Fibroblast of skin of abdomen (primary cell): ENCODE results near the gene EPHA8.

Experiments used
- DNase-seq: peaks from one replicate; pipeline ENCODE4 v3.0.0-alpha.2; 2013

The EPHA8 gene

DNA sequence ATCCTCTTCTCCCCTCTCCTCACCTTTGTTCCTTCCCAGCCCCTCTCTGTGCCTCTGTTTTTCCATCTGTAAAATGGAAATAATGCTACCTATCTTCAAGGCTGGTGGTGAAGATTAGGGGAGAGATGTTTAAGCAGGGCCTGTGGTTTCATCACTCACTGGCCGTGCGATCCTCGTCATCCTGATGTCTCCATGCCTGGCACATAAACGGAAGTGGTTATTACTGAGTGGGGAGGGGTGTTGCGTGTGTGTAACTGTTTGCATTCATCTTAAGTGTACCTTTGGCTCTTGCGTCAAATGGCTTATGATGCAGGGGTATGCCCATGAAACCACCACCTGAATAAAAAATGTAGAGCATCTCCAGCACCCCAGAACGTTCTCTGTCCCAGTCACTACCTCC lies 56.0 kb downstream of the EPHA8 start:
- DNase-seq, result no peak

DNA sequence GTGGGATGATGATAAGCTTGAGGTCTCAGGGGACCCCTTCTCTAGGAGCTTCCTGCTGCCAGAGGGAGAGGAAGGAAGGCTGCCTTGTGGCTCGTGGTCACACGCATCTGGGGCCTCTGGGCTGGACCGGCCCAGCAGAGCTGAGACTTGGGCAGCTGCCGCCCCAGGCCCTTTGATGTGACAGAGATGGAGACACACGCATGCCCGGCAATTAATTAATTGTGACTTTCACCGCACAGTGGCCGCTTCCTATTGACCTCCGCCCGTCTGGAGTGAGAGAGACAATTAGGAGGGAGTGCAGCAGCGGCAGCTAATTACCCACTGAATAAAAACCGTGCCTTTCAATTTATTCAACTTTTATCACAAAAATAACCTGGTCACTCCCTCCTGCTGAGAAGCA lies 56.5 kb downstream of the EPHA8 start:
- no peak for DNase-seq

DNA sequence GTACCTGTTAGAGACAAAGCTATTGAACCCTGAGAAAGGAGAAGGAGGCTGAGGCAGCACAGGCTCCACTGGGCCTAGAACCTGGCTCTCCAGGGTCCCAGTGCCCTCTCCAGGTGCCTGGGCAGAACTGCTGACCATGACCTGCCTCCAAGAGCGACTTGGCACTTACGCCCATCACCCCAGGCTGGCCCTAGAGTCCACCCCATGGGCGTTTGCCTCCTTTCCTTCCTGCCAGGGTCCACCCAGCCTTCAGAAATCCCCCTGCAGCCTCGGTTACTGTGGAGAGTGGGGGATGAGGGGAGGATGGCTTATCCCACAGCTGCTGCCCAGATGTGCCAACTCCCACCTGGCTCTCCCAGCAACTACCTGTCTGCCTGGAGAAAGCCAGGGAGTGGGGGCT lies 58.5 kb downstream of the EPHA8 start:
- no peak for DNase-seq

DNA sequence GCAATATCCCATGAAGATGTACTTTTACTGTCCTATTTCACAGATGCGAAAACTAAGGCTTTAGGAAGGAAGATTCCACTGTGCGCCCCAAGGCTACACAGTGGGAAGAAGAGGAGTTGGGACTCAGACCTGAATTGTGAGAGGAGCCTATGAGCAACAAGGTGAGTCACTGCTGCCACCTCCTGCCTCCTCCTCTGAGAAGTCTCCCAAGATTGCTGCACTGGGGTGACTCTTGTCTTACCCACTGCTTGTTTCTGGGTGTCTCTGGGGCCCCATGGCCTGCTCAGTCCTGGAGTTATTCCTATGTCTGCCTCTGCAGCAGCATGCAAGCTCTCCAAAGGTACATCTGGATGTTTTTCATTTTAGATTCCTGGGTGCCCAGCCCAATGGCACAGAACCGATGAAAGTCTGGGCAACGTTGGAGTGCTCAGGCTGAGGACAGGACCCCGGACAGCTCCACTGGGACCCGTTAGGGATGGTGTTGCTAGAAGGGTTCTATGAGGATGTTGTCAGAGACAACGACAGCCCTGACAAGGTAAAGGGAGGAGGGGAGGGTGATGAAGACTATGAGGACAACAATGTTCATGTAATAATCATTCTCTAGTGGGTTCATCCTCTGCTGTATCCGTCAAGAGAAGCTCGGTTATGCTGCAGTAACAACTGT lies 62.1 kb downstream of the EPHA8 start:
- peak; percentile 10 for DNase-seq

DNA sequence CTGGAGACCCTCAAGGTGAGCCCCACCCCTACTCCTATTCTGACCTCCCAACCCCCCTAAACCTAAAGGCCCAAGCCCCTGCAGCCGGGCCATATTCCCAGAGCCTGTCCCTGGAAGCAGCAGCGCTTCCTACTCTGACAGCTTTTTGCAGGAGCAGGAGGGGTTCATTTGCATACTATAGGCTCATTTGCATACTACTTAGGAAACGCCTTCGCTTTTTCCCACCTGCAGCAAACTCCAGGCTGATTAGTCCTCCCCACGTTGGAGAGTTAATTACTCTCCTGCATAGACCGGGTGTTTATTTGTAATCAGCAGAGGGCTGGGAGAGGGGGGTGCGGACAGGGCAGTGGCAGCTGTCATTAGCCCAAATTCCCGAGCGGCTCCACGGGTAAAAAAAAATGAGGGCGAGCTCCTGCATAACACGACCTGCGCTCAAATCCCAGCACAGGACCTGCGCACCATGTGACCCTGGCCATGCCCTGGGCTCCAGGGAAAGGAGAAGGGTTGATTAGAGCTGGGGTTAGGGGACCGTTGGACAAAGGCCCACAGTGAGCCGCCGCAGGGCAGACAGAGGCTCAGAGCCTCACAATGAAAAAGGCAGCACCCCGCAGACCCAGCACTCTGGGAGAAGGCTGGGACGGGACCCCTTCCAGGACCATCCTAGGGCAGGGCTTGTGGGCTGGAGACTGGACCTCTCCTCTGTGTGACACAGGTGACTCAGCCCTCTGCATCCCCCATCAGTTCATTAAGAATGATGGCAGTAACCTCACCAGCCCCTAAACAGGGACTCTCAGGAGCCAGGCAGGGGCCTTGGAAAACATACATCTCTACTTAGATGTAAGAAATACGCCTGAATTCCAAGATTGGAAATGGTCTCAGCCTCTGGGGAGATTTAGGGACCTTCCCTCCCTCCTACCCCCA lies 63.2 kb downstream of the EPHA8 start:
- DNase-seq, result no peak

DNA sequence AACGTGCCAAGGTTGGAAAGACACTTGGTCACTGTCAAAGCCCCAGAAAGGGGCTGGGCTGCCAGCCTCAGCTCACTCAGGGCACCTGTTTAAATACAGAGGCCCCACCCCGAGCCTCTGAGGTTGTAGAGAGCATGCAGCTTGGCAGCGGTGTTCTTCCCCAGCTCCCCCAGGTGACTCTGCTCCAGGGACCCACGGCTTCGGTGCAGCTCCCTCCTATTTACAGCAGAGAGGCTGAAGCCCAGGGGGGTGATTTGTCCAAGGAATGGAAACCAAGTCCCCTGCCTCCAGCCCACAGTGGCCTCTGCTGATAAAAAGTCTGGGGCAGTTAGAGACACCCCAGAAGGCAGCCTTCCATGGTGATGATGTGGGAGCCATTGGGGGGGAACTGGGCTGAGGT lies 64.0 kb downstream of the EPHA8 start:
- no peak for DNase-seq

DNA sequence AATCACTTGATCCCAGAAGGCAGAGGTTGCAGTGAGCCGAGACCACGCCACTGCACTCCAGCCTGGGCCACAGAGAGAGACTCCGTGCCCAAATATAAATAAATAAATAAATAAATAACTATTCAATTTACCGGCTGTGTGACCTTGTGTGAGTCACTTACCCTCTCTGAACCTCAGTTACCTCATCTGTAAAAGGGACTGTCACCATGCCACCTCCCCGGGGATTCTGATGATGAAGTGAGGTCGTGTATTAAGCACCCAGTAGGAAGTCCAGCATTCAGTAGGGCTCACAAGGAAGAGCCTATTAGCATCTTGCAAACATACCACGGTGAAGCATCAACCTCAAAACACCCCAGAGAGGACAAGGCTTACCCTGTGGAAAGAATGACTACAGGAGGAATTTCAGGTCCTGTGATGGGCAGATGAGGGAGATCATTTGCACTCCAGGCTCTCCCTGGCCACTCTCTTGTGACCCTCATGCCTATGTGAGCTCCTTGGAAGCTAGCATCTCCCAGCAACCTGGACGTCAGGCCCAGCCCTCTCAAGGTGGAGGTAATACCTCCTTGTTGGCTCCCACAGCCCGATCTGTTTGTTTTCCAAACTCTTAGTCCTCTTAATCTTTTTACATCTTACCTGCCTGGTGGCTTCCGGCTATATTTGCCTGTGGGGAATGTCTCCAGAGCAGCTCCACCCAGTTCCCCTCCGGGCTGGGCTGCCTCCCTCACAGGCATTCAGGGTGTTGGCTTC lies 65.6 kb downstream of the EPHA8 start:
- DNase-seq, result no peak

DNA sequence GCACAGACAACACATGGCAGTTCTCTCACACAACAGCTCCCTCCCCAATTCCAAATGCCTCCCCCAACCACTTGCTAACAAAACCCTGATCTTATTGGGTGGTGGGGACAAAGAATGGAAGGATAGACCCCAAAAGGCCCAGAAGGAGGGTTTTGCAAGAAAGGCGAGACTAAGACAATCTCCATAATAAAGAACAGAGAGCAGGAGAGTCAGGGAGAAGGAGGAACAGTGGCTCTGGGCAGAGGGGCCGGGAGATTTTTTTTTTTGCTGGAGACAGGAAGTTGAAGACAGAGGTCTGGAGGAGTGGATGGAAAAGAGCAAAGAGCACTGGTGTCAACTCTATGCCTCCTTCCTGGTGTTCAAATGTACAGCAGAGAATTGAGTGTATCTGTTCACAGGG lies 66.6 kb downstream of the EPHA8 start:
- no peak for DNase-seq

DNA sequence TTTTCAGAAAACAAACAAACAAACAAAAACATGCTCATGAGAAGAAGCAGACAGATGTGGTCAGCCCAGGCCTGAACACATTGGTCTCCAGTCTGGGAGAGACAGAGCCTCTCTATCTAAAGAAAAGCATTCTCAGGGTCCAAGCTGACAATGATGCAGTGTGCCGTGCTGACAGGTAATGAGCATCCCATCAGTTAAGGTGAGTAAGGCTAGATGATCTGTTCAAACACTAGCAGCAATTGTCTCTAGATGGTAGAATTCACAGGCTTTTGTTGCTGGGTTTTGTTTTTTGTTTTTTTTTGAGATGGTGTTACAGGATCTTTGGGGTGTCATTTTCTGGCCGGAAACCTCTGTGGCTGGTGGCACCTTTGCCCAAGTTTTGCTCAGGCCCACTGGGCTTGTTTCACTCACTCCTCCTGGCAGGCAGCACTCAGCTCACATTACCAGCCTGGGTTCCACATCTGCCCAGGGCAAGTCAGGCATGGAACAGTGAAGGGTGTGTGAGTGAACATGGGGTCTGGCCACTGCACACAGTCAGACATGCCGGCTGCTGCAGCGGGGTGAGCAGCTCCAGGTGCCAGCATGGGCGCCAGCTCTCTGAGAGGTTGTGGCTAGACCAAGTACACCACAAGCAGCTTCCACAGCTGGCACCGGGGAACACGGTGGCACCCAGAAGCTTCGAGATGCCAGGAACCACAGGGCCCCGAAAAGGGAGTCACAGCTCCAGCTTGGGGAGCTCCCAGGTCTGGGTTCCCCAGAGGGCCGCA lies 70.6 kb downstream of the EPHA8 start:
- DNase-seq, result no peak

DNA sequence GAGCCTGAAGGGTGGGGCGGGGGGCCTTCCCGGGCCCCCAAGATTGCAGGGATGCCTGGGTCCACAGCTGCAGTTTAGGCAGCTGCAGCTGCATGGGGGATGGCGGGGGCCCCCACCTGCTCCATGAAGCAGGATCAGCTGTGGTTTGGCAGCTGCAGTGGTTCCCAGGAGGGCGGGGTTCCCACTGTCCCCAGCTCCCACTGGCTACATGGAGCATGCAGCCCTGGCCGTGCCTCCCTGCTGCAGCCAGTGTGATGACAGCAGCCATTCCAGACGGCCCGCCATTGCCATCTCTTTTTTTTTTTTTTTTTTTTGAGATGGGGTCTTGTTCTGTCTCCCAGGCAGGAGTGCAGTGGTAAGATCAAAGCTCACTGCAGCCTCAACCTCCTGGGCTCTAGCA lies 72.1 kb downstream of the EPHA8 start:
- DNase-seq, result no peak

DNA sequence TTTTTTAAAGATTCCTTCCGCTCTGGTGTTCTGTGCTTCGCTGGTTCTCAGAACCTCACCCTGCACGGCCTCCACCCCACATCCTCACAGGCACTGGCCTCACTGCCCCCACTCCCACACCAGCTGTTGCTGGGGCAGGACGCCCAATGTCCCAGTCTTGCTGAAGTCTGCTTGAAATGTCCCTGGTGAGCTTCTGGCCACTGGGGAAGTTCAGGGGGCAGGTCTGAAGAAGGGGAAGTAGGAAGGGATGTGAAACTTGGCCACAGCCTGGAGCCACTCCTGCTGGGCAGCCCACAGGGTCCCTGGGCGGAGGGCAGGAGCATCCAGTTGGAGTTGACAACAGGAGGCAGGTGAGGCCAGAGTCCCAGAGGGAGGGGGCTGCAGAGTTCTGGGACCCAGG lies 73.1 kb downstream of the EPHA8 start, which contains the start of gene C1QA:
Gene C1QA, plus strand, starts transcription at position 276 of the 400 bp plus-strand sequence. CDS start 989 bp downstream, outside the sequence.
- no peak for DNase-seq

DNA sequence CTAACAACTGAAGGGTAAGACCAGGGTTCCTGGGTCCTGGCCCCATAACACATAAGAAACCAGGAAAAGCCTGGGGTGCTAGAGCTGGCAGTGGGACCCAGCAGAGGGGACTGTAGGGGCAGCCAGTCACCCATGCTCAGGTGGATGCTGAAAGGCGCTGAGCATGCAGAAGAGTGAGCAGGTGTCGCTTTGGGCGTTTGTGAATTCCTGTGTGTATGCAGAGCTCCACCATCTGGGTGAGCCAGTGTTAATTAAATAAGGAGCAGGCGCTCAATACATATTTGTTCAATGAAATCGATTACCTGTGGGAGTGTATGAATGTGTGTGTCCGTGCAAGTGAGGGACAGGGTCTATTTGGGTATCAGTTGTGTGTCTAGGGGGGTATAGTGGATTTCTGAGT lies 73.6 kb downstream of the EPHA8 start:
- DNase-seq, result no peak

DNA sequence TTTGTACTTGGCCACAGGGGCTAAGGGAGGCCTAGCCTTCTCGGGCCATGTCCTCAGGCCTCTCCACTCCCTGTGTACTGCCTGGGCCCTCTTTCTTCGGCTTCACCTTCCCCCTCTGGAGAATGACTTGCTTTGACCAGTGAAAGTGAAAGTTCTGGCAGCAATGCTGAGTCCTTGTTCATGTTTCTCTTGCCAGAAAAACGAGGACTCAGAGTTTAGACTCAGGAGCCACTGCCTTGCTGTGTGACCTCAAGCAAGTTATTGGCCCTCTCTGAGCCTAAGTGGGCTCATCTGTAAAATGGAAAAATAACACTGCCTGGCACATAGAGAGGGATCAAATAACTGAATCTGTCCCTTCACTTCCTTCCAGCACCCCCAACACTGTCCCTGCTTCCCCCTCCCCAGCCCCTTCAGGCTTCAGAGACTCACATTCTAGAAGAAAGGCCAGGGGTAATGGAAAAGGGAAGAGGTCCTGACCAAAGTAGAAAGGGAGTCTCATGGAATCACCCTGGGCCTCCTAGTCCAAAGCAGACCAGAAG lies 74.7 kb downstream of the EPHA8 start:
- DNase-seq, result no peak

DNA sequence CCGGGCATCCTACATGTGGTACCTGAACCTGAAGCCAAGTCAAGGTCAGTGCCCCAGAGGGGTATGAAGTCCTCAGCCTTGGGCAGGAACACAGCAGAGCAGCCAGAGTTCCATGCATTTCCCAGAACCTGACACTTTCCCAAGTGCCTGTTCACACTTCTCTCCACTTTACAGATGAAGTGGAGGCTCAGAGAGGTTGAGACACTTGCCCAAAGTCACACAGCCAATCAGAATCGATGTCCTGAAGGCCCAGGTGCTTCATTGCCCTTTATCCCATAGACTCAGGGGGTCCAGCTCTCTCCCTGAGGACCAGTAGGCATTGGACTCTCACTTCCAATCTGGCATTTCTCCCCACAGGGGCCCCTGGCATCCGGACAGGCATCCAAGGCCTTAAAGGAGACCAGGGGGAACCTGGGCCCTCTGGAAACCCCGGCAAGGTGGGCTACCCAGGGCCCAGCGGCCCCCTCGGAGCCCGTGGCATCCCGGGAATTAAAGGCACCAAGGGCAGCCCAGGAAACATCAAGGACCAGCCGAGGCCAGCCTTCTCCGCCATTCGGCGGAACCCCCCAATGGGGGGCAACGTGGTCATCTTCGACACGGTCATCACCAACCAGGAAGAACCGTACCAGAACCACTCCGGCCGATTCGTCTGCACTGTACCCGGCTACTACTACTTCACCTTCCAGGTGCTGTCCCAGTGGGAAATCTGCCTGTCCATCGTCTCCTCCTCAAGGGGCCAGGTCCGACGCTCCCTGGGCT lies 75.4 kb downstream of the EPHA8 start:
- no peak for DNase-seq

DNA sequence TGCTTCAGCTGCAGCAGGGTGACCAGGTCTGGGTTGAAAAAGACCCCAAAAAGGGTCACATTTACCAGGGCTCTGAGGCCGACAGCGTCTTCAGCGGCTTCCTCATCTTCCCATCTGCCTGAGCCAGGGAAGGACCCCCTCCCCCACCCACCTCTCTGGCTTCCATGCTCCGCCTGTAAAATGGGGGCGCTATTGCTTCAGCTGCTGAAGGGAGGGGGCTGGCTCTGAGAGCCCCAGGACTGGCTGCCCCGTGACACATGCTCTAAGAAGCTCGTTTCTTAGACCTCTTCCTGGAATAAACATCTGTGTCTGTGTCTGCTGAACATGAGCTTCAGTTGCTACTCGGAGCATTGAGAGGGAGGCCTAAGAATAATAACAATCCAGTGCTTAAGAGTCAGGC lies 76.0 kb downstream of the EPHA8 start:
- DNase-seq, result peak; percentile 79

DNA sequence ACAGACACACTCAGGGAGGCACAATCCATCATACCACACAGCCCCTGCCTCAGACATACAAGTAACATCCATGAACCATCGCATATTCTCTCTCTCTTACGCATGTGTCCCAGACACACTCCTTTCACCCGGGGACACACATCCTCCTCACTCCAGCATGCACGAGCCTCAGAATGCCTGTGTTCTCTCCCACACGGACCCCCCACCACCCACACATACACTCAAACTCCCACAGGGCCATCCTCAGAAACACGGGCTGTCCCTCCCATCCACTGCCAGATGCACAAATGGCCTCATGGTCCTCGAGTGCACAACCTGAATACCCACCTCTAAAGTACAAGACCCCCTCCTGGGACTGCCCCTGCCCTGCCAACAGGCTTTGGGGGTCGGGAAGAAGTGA lies 78.0 kb downstream of the EPHA8 start:
- no peak for DNase-seq

DNA sequence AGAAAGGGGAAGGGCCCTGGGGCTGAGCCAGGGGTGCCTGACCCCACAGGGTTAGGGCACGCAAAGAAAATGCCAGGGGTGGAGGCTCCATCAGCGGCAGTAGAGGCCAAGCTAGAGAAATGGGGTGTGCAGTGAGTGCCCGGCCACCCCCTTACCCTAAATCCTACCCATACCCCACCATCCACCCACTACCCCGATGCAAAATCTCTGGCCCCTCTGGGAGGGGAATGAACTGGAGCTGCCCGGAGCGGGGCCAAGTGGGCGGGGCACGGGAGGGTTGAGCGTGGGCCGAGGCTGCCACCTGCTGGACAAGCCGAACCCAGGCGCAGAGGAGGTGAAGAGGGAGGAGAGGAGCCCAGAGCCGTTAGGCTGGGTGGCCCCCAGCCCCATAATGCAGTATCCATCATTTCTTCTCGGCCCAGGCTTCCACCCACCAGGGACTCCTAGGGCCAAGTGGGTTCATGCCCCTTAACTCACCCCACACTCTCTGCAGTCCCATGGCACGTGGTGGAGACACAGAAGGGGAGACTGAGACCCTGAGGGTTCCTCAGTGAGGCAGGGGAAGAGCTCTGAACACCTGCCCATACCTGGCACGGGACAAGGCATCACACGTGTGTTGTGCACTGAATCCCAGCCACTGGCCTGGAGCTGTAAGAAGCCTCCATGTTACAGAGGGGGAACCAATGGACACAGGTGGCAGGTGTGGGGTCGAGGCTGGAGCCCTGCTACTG lies 78.8 kb downstream of the EPHA8 start:
- DNase-seq, result peak; percentile 45

DNA sequence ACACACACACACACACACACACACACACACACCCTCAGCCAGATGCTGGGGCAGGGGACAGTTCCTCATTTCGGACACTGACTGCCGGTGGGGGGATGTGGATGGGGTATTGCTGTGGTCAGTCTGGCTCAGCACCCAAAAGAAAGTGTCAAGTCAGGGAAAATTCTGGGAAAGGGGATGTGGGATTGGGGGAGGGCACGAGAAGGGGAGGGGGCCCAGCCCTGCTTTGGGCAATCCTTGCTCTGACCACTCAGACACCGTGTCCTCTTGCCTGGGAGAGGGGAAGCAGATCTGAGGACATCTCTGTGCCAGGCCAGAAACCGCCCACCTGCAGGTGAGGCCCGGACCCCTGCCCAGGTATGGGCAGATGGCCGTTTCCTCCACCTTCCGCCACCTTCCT lies 80.1 kb downstream of the EPHA8 start, which contains the start of gene C1QC:
Gene C1QC, plus strand, starts transcription at position 253 of the 400 bp plus-strand sequence. CDS start 391 bp downstream, outside the sequence.
- no peak for DNase-seq

DNA sequence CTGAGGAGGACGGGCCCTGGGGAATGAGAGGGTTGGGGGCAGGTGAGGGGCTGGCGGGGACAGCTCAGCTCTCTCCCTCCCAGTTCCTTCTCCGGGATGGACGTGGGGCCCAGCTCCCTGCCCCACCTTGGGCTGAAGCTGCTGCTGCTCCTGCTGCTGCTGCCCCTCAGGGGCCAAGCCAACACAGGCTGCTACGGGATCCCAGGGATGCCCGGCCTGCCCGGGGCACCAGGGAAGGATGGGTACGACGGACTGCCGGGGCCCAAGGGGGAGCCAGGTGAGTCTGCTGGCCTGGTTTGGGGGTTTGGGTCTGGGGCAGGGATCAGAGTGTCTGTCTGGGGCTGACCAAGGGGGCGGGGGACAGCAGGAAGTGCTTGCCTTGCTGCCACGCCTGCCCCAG lies 80.6 kb downstream of the EPHA8 start:
- DNase-seq, result no peak

DNA sequence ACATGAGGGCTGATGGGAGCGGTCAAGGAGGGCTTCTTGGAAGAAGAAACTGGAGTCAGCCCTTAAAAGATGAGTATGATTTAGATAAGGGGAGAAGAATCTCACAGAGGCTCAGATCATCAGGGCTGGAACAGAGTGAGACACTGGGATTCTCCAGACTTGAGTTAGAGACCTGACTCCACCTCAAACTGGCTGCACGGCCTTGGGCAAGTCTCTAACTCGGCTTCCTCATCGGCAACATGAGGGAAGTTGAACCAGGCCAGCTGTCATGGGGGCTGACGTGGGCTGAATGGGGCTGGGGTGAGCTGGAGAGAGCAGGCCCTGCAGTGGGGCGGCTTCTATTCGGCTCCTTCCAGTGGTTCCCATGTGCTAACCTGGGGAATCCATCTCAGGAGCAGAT lies 82.6 kb downstream of the EPHA8 start:
- DNase-seq, result no peak

DNA sequence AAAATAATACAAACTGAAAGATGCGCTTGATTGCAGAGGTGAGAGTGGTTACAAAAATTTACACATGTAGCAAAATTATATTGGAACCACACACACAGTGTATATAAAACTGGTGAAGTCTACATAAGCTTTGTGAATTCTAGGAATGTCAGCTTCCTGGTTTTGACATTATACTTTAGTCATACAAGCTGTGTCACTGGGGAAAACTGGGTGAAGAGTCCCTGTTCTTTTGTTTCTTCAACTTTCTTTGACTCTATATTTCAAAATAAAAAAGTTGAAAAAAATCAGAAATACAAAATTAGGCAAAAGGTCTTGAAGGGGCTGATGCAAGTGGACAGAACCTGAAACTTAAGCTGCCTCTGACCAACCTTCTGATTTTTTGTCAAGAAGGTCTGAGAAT lies 83.1 kb downstream of the EPHA8 start:
- DNase-seq, result no peak
